Epithelial cell of proximal tubule (primary cell): ENCODE data around the gene MLLT3. TPM values are rescaled to one million over a fixed set of nuclear protein-coding genes. Genes with fewer than 3 reads are reported as not detected.

Experiments used
- DNase-seq: peaks from one replicate; pipeline ENCODE4 v3.0.0-alpha.2; 2011; ENCODE audit warnings: low read depth
- H3K4me3 ChIP-seq: 2 replicates; pipeline ENCODE4 v1.5.1; 2011; ENCODE audit warnings: low read depth, mild to moderate bottlenecking, low read length
- CTCF ChIP-seq: conservative IDR thresholded peaks from 2 replicates; pipeline ENCODE4 v1.5.1; 2012; ENCODE audit warnings: low read depth, mild to moderate bottlenecking, low read length
- total RNA-seq: library from RNA; depleted of rRNA; stranded (reverse); fragments of >200 nt; gene quantifications from 2 replicates; pipeline ENCODE4 v1.2.3, GENCODE V29; 2015

The MLLT3 gene
- total RNA-seq, 1 donor from 2014 or later: 29.3 TPM

- TF ChIP-seq CTCF: no peak
- no peak for DNase-seq
- H3K4me3 ChIP-seq: no peak overlapping the region
Observed at GRCh38 chr9:20598367-20598766, 23.9 kb downstream of the MLLT3 start.

- DNase-seq: no peak
- no peak for TF ChIP-seq CTCF
- H3K4me3 ChIP-seq: no peak overlapping the region
Observed at GRCh38 chr9:20597862-20598261, 24.4 kb downstream of the MLLT3 start.

- no peak for TF ChIP-seq CTCF
- no peak overlapping the region for H3K4me3 ChIP-seq
- DNase-seq: no peak
Observed at GRCh38 chr9:20594608-20595007, 27.7 kb downstream of the MLLT3 start.

GRCh38 chr9:20593537-20593936, 28.8 kb downstream of the MLLT3 start:
- TF ChIP-seq CTCF: no peak
- H3K4me3 ChIP-seq: no peak overlapping the region
- no peak for DNase-seq

GRCh38 chr9:20593105-20593504, 29.2 kb downstream of the MLLT3 start:
- DNase-seq: no peak
- H3K4me3 ChIP-seq: no peak overlapping the region
- no peak for TF ChIP-seq CTCF

- H3K4me3 ChIP-seq: no peak overlapping the region
- no peak for DNase-seq
- no peak for TF ChIP-seq CTCF
Observed at GRCh38 chr9:20592673-20593072, 29.6 kb downstream of the MLLT3 start.

- no peak for TF ChIP-seq CTCF
- H3K4me3 ChIP-seq: no peak overlapping the region
- DNase-seq: no peak
Observed at GRCh38 chr9:20591223-20591622, 31.1 kb downstream of the MLLT3 start.
